HTR-8/SVneo (cell line): ENCODE measurements around the gene PRKRA.
"Not testable (repeated sequence)": the region's sequence is repeated elsewhere in the genome, so short reads cannot be mapped to it uniquely, and the experiment has no call there.

Source experiments
- DNase-seq: peaks from one replicate; pipeline ENCODE4 v3.0.0; 2011; ENCODE audit warnings: low spot score, mixed read lengths; ENCODE audit not compliant: insufficient read length
- FAIRE-seq: peaks from 2 replicates; lab custom pipeline; 2011; peaks lifted over from hg19 to GRCh38; lab: Jason Lieb, UNC

Gene PRKRA

DNA sequence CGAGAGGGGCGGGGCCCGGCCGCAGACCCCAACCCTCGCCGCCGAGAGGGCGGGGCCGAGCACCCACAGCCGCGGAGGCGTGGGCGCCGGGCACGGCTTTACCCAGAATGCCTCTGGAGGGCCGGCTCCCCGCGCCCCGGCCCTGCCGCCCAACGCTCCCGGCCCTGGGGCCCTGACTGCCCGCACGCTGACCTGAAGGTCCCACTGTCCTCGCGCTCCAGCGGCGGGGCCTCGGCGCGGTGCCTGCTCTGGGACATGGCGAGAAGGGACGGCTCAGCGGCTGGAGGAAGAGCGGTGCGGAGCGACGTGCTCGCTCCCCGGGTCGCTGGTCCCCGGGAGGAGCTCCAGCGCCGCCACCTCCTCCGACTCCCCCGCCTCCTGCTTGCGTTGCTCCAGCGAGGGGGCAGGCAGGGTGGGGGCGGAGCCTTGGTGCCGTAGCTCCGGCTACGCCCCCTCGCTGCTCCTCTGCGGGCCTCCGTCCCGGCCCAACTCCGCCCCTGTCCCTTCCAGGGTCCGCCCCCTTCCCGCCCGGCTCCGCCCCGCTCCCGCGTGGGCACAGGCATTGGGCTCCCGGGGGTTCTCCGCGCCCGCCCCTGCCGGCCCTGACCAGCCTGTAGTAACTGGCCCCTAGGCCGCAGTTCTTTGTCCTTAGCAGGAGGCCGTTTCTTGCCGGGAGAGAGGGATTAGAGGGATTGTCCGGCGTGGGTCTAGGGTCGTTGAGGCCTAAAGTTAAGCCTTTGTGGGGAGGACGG is at the start of gene PRKRA, which contains the start of gene PJVK:
TSS of gene PRKRA (minus strand) at position 402 of the 752 bp plus-strand sequence. CDS start at position 257, 145 bp downstream.
TSS of gene PJVK (plus strand) at position 605 of the 752 bp plus-strand sequence. CDS start 2,032 bp downstream, outside the sequence.
- FAIRE-seq = peak; percentile 91
- DNase-seq = peak; percentile 91

DNA sequence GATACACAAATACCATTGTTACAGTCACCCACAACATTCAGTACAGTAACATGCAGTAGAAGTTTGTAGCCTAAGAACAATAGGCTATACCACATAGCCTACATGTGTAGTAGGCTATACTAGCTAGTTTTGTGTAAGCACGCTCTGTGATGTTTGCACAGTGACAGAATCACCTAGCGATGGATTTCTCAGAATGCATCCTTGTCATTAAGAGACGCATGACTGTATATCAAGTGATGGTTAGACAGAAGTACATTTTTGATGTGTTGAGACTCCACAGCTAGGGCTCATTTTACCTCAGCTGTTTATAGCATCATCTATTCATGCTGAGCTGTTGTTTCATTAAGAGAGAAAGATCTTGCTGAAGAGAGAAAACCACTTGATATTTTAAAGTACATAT is 48.7 kb upstream of the PRKRA start:
- FAIRE-seq = no peak
- no peak for DNase-seq

DNA sequence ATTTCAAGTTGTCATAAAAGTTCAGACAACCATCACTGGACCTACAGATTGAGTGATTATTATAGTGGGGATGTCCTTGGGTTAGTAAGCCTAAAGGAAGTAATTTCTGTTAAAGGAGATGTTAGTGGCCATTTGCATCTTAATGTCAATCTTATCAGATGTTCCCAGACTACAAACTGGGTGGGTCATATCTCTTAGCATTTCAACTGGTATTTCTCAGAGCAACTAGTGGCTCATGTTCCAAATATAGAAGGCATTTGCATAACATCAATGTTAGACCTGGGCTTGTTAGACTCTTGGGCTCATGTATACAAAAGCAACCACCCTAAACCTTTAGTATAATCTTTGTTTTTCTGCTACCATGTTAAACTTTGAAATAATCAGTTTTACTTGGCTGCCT is 47.2 kb upstream of the PRKRA start:
- DNase-seq = no peak
- no peak for FAIRE-seq

DNA sequence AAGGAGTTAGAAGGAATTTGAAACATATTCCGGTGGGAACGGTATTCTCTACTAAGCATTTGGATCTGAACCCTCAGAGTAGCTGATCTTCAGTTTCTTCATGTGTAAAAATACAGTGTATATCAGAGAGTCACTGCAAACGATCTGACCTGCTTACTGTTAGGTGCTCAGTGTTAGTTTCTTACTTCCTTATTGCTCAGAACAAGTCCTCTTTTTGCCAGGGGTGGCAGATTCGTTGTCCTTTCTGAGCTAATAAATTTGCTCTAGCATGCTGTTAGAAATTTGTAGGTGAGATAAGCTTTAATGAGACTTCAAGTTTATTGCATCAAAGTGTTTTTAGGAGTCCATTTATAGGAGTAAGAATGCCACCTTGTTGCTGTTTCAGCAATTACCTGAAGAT is 45.1 kb upstream of the PRKRA start:
- FAIRE-seq (no peak), DNase-seq (no peak)

DNA sequence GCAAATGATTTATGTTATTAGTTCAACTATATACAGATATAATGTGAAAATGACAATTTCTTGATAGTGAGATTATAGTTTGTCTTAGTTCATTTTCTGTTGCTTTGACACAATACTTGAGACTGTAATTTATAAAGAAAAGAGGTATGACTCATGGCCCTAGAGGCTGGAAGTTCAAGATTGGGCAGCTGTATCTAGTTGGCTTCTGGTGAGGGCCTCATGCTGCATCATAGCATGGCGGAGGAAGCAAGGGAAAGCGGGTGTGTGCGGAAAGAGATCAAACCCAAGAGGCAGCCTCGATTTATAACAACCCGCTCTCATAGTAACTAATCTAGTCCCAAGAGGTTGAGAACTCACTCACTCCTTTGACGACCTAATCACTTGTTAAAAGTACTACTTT is 40.6 kb upstream of the PRKRA start:
- FAIRE-seq (no peak), DNase-seq (no peak)

DNA sequence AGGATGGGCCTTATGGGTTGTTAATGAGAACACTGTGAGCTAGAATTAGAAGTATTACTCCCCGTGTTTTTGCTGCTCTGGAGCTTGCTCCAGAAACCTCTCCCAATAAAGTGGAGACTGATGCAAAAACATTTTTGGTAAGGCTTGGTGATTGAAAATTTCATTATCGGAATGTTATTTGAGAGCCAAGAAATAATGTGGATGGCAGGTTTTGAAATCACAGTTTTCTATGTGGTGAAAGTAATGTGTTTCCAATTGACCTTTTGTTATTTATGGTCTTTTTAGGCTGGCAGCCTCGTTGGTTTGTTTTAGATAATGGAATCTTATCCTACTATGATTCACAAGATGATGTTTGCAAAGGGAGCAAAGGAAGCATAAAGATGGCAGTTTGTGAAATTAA is 34.4 kb upstream of the PRKRA start:
- no peak for FAIRE-seq
- no peak for DNase-seq

DNA sequence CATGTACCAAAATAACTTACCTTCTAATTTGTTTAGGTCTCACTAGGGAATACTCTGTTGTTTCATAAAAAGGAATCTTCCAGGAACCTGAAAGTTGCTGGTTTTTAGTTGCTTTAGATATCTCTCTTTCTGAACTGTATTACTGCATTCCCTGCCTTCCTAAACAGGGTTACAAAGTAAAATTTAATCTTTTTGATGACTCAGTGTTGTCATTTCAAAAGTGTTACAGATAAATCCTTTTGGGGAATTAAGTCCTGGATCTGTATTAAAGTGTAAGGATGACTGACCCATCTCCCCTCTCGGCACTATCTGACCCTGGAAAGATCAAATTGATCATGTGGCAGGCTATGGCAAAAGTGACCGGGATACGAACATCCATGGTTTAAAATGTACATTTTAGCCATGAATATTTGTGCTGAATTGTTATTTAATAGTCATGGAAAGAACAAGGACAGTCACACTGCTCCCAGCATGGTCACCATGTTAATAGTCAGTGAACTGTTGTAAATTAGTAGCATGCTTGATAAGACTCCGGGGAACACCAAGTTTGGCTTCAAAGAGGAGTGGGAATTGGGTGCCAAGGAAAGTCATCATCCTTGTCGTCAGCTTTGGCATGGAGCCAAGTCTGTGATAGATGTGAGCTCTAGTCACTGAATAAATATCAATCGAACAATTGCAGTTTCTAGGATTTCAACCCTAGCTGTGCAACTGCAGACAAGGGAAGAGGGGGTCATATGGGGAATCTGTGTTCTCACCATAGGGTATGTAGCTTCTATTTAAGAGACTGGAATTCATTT is 33.5 kb upstream of the PRKRA start:
- no peak for FAIRE-seq
- DNase-seq = no peak

DNA sequence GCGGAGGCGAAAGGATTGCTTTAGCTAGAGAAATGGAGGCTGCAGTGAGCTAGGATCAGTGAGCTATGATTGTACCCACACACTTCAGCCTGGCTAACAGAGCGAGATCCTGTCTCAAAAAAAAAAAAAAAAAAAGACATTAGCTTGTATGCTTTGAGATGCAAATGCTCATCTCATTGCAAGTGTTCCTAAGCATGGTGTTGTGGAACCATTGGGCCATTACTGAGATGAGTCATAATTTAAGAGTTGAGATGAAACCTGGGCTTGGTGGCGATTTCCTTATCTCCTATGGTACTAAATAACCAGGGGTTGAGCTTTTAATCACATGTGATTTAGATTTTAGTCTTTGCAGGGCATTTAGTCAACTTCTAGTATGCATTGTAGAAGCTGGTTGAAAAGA is 31.5 kb upstream of the PRKRA start:
- FAIRE-seq (no peak), DNase-seq (no peak)

DNA sequence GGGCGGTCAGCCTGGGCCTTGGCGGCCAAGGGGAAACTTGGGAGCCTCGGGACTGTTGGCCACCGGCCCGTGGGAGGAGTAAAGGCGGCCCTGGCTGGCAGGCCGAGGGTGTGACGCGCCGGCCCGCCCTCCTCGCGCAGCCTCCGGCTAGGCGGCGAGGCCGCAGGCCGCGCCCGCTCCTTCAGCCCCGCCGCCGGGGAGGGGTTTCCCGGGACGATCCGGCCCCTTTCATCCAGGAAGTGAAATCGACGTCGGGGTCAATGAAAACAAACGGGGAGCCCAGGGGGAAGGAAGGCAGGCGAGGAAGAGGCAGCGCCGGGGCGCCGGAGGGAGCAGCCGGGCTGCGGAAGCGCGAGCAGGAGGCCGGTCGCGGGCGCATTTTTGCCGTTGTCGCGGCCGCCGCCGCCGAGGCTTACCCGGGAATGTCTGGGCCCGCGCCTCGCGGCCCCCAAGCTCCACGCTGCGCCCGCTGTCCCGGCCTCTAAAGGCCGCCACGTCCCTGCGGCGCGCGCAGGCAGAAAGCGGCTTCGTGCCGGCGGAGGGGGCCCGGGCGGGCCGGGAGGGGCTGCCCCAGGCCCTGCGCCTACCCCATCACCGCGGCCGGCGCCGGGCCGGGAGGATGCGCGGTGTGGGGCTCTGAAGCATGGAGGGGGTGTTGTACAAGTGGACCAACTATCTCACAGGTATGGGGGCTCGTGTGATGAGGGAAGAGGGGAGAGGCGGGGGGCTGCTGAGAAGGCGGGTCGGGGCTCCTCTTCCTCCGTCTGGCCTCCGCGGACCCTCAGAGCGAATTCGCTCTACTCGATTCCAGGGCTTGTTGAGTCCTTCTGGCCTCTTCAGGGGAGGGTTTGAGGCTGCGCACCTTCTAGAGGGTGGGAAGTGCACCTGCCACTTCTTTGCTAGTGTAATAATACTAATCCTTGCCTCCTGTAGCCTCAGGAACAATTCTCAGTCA is 29.5 kb upstream of the PRKRA start, which contains the start of gene PLEKHA3:
TSS of gene PLEKHA3 (plus strand) at position 231 of the 955 bp plus-strand sequence. CDS start at position 644, 413 bp downstream.
- DNase-seq = peak; percentile 94
- FAIRE-seq = peak; percentile 75

DNA sequence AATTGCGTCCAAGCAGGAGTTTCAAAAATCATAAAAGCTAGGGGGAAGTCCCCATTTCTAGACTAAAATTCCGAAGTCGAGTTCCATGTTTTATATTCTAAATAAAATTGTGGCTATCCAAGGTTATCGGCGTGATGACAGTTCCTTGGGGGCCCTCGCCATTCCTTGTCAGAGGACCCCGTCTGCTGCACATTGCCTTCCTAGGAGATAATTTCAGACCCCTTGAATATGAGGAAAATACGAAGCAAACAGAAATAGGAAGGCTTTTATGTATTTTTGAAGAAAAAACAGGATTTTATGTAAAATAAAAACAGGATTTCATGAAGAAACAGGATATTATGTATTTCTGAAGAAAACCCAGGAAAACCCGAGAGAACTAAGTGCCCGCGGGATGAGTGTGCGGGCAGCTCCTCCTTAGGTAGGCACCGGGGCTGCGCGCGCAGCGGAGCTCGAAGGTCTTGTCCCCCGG is 28.8 kb upstream of the PRKRA start:
- no peak for FAIRE-seq
- no peak for DNase-seq

DNA sequence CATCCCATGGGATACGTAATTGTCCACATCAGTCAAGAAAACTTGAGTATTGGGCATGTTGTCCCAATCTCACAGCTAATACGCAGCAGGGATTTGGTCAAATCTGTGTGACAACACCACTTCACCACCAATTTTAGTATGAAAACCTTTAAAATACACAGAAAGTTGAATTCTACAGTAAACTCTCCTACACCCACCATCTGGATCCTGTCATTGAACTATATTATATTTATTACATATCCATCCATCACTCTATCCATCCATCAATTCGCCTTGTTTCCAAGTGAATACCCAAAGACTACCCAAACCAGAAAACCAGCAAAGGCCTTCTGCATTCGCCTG is 28.3 kb upstream of the PRKRA start:
- DNase-seq (no peak), FAIRE-seq (no peak)

DNA sequence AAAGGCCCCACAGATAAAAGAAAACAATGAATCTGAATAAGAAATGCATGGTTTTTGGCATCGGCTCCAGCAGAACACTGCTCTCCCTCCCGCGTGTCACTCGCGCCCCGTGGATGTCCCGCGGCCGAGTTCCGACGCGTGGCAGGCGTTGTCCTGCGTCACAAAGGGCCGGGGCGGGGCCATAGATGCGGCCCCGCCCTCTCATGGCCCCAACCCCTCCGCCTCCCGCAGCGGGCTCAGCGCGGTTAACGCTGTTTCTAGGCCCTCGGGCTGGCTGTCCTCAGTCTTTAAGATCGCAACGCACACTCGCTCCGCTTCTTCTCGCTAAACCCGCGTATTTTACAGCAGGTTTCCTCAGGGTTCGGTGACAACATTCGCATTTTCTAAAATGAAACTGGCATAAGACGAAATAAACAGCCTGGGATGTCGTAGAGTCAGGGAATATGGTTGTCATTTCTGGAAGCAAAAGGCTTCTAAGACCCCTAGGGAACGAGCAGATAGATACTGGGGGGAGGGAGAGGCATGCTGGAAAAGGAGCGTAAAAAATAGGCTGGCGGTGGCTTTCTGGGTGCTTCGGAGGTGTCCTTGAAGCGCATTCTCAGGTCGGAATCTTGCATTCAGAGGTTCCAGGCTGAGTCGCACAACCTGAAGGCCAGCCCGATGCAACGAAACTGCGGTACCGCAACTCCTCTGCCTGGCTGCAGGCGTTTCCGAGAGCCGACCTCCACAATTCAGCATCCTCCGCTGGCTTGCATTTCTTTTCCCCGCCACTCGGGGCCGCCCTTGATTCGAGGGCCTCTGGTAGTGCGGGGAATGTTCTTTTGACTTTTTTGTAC is 27.7 kb upstream of the PRKRA start, which contains the start of gene FKBP7:
TSS of gene FKBP7 (minus strand) at position 162 of the 836 bp plus-strand sequence. CDS start at position 61, 101 bp downstream.
- peak; percentile 51 for FAIRE-seq
- peak; percentile 61 for DNase-seq

DNA sequence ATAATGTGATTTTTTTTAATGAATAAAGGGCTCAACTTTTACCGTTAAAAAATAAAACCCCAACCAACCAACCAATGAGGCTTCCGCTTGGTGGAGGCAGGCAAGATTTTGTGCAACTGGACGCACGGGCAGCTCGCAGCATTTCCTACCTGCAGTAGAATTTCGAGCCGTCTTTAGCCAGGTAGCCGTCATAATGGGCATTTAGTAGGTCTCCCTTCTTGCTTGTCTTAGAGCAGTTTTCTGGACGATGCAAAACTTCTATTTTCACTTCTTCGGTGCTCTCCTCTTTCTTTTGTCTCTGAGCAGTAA is 27.1 kb upstream of the PRKRA start:
- DNase-seq (no peak), FAIRE-seq (no peak)

DNA sequence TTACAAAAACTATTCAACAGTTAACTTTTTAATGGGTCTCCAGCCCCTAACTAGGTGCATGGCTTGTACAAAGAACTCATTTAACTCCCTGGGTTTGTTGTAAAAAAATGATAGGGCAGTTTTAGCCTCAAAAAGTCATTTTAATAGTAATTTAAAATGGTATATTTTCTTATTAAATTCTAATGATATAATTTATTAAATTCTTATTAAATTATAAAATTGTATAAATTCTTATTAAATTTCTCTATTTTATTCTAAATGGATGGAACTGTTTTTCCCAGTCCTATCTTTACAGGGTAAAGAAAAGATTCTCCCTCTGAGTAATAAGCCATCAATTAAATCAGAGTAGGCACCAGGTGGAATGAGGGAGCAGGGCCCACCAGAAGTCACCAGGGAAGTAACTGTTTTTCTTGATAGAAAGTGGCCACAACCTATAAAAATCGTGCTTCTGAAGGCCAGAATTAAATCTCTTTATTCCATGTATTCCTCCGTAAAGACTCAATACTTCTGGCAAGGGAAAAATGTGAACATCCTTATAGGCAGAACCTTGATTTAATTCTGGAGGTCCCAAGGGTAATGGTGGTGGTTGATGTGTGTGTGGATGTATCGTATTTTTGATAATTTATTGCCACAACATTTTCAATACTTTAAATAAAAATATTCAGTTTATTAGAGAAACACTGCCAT is 26.6 kb upstream of the PRKRA start:
- DNase-seq (no peak), FAIRE-seq (no peak)

DNA sequence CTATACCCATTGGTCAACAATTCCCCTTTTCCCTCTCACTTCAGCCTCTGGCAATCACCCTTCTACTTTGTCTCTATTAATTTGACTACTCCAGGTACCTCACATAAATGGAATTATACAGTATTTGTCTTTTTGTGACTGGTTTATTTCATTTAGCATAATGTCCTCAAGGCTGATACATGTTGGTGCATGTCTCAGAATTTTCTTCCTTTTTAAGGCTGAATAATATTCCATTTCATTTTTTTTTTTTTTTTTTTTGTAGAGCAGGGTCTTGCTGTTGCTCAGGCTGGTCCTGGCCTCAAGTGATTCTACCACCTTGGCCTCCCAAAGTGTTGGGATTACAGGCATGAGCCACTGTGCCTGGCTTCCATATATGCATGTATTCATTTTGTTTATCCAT is 25.5 kb upstream of the PRKRA start:
- FAIRE-seq = no peak
- DNase-seq = no peak

DNA sequence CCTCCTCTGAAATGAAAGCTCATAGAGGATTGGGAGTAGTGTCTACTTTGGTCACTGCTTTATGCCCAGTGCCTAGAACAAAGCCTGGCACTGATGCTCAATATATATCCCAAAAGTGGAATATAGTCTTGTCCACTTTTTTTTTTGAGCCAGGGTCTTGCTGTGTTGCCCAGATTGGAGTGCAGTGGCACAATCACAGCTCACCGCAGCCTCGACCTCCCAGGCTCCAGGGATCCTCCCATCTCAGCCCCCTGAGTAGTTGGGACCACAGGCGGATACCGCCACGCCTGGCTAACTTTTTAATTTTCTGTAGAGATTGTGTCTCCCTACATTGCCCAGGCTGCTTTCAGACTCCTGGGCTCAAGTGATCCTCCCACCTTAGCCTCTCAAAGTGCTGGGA is 23.6 kb upstream of the PRKRA start:
- DNase-seq (no peak), FAIRE-seq (no peak)

DNA sequence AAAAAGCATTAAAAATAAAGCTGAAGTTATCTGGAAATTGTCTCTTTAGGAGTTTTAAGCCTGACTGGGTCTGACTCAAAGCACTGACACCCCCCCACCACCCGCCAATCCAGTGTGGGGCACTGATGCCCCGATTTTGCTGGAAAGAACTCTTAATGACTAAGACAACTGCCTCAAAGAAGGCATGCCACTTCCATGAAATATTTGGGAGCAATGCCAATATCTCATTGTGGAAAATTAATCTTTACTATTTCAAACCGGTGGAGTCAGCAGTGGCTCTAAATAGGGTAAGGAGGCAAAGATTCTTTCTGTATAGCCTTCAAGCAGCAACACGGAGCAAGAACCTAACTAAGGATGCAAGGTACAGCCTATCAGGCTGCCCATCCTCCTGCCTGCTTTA is 23.0 kb upstream of the PRKRA start:
- DNase-seq = no peak
- FAIRE-seq = no peak

DNA sequence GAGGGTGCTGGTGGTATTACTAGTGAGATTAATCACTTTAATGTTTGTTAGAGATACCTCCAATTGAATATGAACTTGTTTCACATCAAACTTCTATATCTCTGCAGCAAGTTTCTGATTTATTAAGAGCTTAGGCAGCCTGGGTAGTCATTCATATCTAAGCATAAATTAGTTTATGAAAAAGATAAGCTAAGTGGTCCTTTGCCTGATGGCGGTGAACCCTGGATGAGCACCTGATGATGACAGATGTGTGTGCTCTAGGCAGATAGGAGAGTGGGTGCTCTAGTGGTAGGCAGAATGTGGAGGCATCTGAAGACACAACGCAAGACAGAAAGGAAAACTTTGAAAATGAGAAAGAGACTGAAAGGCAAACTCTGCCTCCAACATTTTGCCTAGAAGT is 22.4 kb upstream of the PRKRA start:
- no peak for FAIRE-seq
- DNase-seq = no peak

DNA sequence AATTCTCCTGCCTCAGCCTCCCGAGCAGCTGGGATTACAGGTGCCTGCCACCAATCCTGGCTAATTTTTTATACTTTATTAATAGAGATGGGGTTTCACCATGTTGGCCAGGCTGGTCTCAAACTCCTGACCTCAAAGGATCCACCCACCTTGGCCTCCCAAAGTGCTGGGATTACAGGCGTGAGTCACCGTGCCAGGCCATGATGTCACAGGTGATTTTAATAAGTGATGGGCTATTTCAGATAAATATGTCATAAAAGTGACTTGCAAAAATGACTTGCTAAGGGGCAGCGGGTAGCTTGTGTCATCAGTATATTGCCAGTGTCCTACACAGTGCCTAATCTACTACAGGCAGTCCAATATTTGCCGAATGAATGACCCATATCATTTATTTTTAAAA is 20.3 kb upstream of the PRKRA start:
- FAIRE-seq, DNase-seq: not testable (repeated sequence)
